Neuronal stem cell (in vitro differentiated cells): ENCODE data around the gene CYP2D6.

Source experiments
- DNase-seq: peaks from one replicate; pipeline ENCODE4 v3.0.0-alpha.2; 2013; ENCODE audit warnings: low spot score
- H2AFZ ChIP-seq: one replicate; pipeline ENCODE4 v1.6.1; 2013; ENCODE audit warnings: mild to moderate bottlenecking, low read length, inconsistent platforms
- H2AK5ac ChIP-seq: 2 replicates; pipeline ENCODE4 v1.6.1; 2013; ENCODE audit warnings: low read depth, mild to moderate bottlenecking, inconsistent platforms, low read length, moderate library complexity, mixed read lengths
- H2BK120ac ChIP-seq: 2 replicates; pipeline ENCODE4 v1.6.1; 2013; ENCODE audit warnings: low read depth, mild to moderate bottlenecking, inconsistent platforms, low read length, moderate library complexity, mixed read lengths
- H2BK12ac ChIP-seq: one replicate; pipeline ENCODE4 v1.6.1; 2013; ENCODE audit warnings: low read length, inconsistent platforms
- H2BK15ac ChIP-seq: 2 replicates; pipeline ENCODE4 v1.6.1; 2013; ENCODE audit warnings: mild to moderate bottlenecking, low read length, inconsistent platforms, mixed read lengths
- H2BK5ac ChIP-seq: one replicate; pipeline ENCODE4 v1.6.1; 2013; ENCODE audit warnings: inconsistent platforms, mild to moderate bottlenecking, low read length, moderate library complexity
- H3K14ac ChIP-seq: one replicate; pipeline ENCODE4 v1.6.1; 2013; ENCODE audit warnings: low read length, inconsistent platforms
- H3K18ac ChIP-seq: 2 replicates; pipeline ENCODE4 v1.6.1; 2013; ENCODE audit warnings: low read length, inconsistent platforms
- H3K23ac ChIP-seq: 2 replicates; pipeline ENCODE4 v1.6.1; 2013; ENCODE audit warnings: low read depth, mild to moderate bottlenecking, mixed read lengths, low read length, inconsistent platforms; ENCODE audit not compliant: poor library complexity
- H3K27ac ChIP-seq: replicated peaks from 3 replicates; pipeline ENCODE4 v1.5.1; 2013; ENCODE audit warnings: low read length, inconsistent platforms
- H3K27me3 ChIP-seq, 3 experiments: 2 replicates each; pipeline ENCODE4 v1.6.1; 2013; ENCODE audit warnings: low read length in 3 of 3, mild to moderate bottlenecking in 2 of 3, inconsistent platforms in 1 of 3, low read depth in 1 of 3, mixed read lengths in 1 of 3, moderate library complexity in 1 of 3; ENCODE audit not compliant: control insufficient read depth in 3 of 3, insufficient read depth in 3 of 3
- H3K36me3 ChIP-seq, 2 donors: replicated peaks in 1 of 2; 2 replicates each; pipeline ENCODE4 v1.6.1; 2013; ENCODE audit warnings: low read length in 2 of 2; ENCODE audit not compliant: control insufficient read depth in 2 of 2, insufficient read depth in 2 of 2
- H3K4ac ChIP-seq: 2 replicates; pipeline ENCODE4 v1.6.1; 2013; ENCODE audit warnings: inconsistent platforms, mild to moderate bottlenecking, low read length, moderate library complexity
- H3K4me1 ChIP-seq, 2 donors: 1 replicate in 1 of 2; 2 replicates in 1 of 2; pipeline ENCODE4 v1.6.1; 2013; ENCODE audit warnings: low read length in 2 of 2, low read depth in 1 of 2; ENCODE audit not compliant: control insufficient read depth in 2 of 2, insufficient read depth in 1 of 2
- H3K4me2 ChIP-seq: one replicate; pipeline ENCODE4 v1.6.1; 2013; ENCODE audit warnings: mild to moderate bottlenecking, low read length, inconsistent platforms; ENCODE audit not compliant: insufficient read depth, poor library complexity, severe bottlenecking
- H3K4me3 ChIP-seq, 2 donors: 2 replicates each; pipeline ENCODE4 v1.5.1; 2013; ENCODE audit warnings: low read length in 2 of 2, mild to moderate bottlenecking in 2 of 2, inconsistent platforms in 1 of 2, moderate library complexity in 1 of 2
- H3K79me1 ChIP-seq: one replicate; pipeline ENCODE4 v1.6.1; 2013; ENCODE audit warnings: low read depth, mild to moderate bottlenecking, inconsistent platforms, low read length, moderate library complexity
- H3K9ac ChIP-seq: one replicate; pipeline ENCODE4 v1.6.1; 2013; ENCODE audit warnings: mild to moderate bottlenecking, low read depth, low read length, inconsistent platforms; ENCODE audit not compliant: poor library complexity
- H3K9me3 ChIP-seq, 2 donors: replicated peaks in 1 of 2; 2 replicates each; pipeline versions ENCODE3 to v1.6.1; 2013; ENCODE audit warnings: low read length in 2 of 2, mild to moderate bottlenecking in 2 of 2, inconsistent platforms in 1 of 2, low read depth in 1 of 2, mixed read lengths in 1 of 2, moderate library complexity in 1 of 2; ENCODE audit not compliant: control insufficient read depth in 2 of 2, insufficient read depth in 1 of 2
- H4K8ac ChIP-seq: one replicate; pipeline ENCODE4 v1.6.1; 2013; ENCODE audit warnings: low read depth, mild to moderate bottlenecking, inconsistent platforms, low read length, moderate library complexity
- H4K91ac ChIP-seq: one replicate; pipeline ENCODE4 v1.6.1; 2013; ENCODE audit warnings: low read length, low read depth, mild to moderate bottlenecking, inconsistent platforms; ENCODE audit not compliant: poor library complexity
- WGBS, 2 donors: extraction: QIAGEN DNeasy Blood & Tissue Kit; methylation state at CpG; one replicate each; pipeline ENCODE4 v1.1.7; 2013; ENCODE audit warnings: missing lambda C conversion rate in 2 of 2, mixed read lengths in 1 of 2; ENCODE audit not compliant: insufficient read length in 2 of 2, insufficient replicate concordance in 1 of 2; ENCODE audit errors: extremely low coverage in 2 of 2; 5-methylcytosine and 5-hydroxymethylcytosine counted together

The CYP2D6 gene

DNA sequence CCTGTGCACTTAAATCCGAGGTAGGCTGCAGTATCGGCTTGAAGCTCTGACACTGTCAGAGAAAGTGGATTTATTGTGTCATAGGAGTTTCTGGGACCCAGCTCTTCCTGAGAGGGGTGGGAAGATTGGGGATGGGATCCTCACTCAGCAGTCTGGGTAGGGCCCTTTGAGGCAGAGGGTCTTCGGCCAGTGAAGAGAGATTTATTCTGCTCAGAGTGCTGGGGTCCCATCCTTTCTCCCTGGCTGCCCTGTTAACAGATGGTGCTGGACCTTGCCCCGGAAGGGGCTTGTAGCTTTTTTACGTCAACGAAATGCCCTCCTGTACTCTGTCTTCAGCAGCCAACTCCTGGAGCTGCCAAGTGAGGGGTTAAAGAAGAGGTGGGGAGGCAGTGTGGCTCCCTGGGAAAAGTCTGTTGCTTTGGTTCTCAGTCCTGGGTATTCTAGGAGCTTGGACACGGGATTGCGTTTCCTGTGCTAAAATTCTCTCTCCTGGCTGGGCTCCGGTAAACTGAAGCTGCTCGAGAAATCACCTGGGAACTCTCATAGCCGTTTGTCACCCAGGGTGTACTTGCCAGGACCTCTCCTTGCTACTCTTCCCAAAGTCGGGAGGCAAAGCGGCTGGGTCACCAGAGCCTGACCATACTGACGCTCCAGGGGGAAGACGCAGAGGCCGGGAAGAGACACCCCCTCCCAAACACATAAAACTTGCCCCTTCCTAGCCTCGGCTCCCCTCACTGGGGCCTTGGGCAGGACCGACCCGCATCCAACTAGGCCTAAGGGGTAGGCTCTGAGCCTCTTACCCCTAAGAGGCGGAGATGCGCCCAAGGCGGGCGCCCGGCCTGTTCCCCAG is 51.9 kb downstream of the CYP2D6 start:
- Histone ChIP-seq H2BK12ac (no peak overlapping the region), H3K4me2 (peak overlapping the region; percentile 45), H3K4me3 (peak overlapping the region; percentile 88 to 92), H3K4me1 (peaks cover 3 to 8% of the 10 kb centered on the region in 2 donors), H2BK120ac (no peak overlapping the region), H2BK15ac (no peak overlapping the region), H3K9me3 (peaks cover 0 to 10% of the 10 kb centered on the region in 2 donors), H3K4ac (no peak overlapping the region), H3K9ac (no peak overlapping the region), H3K36me3 (peaks cover 3 to 21% of the 10 kb centered on the region in 2 donors), H3K14ac (no peak overlapping the region), H2BK5ac (no peak overlapping the region), H2AFZ (peak overlapping the region; percentile 94), H3K27ac (peak overlapping the region; percentile 37), H3K27me3 (no peaks in the 10 kb centered on the region), H3K79me1 (no peaks in the 10 kb centered on the region), H4K91ac (no peak overlapping the region), H3K18ac (peak overlapping the region; percentile 29), H2AK5ac (peak overlapping the region; percentile 18), H4K8ac (no peak overlapping the region), H3K23ac (no peak overlapping the region)
- no CpG with 5 or more reads among the region's 24 CpGs for WGBS, 2 donors
- no peak for DNase-seq

DNA sequence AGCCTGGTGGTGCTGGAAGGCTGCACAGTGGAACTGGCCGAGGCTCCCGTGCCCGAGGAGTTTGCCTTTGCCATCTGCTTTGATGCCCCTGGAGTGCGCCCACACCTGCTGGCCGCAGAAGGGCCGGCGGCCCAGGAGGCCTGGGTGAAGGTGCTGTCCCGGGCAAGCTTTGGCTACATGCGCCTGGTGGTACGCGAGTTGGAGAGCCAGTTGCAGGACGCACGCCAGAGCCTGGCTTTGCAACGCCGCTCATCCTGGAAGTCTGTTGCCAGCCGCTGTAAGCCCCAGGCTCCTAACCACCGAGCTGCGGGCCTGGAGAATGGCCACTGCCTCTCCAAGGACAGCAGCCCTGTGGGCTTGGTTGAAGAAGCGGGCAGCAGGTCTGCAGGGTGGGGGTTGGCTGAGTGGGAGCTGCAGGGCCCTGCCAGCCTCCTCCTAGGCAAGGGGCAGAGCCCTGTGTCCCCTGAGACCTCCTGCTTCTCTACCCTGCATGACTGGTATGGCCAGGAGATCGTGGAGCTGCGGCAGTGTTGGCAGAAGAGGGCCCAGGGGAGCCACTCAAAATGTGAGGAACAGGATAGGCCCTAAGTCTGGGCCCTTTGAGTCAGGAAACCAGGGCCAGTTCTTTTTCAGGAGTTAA is 53.0 kb downstream of the CYP2D6 start:
- Histone ChIP-seq H2BK5ac (peak overlapping the region; percentile 17), H3K79me1 (no peaks in the 10 kb centered on the region), H4K91ac (no peak overlapping the region), H3K36me3 (peaks cover 2 to 10% of the 10 kb centered on the region in 2 donors), H3K9me3 (peaks cover 0 to 11% of the 10 kb centered on the region in 2 donors), H3K4ac (no peak overlapping the region), H3K14ac (no peak overlapping the region), H2BK120ac (no peak overlapping the region), H3K23ac (no peak overlapping the region), H3K18ac (no peak overlapping the region), H3K27ac (no peak overlapping the region), H3K27me3 (no peaks in the 10 kb centered on the region), H3K4me2 (no peak overlapping the region), H3K9ac (no peak overlapping the region), H4K8ac (no peak overlapping the region), H2BK12ac (no peak overlapping the region), H2AFZ (no peak overlapping the region), H2AK5ac (no peak overlapping the region), H3K4me1 (peaks cover 3 to 8% of the 10 kb centered on the region in 2 donors), H3K4me3 (no peak overlapping the region), H2BK15ac (peak overlapping the region; percentile 69)
- no CpG with 5 or more reads among the region's 21 CpGs for WGBS, 2 donors
- no peak for DNase-seq

DNA sequence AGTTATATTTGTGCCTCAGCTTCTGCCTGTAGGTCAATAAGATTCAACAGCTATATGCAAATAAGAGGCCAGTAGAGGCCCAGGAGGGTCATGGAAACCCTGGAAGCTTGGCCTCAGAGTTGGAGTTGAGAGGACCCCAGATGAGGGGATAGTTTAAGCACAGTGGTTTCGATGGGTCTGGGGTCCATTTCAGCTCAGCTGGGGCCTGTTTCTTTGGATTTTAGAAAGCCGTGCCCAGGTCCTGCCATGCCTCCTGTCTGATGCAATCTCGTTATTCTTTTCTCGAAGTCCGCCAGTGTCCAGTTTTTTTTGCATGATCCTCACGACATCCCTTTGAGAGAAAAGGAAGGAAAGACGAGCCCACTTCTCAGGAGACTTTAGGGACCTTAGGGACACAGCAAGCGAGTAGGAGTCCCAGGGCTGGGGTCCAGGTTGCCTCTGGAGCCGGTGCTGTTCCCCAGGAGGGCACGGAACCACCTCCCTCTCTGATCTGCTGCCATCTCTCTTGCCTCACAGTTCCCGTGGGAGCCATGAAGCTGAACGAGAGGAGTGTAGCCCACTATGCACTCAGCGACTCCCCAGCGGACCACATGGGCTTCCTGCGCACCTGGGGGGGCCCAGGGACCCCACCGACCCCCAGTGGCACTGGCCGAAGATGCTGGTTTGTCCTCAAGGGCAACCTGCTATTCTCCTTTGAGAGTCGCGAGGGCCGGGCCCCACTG is 53.7 kb downstream of the CYP2D6 start:
- H3K79me1 ChIP-seq = no peaks in the 10 kb centered on the region
- H2BK5ac ChIP-seq = peak overlapping the region; percentile 17
- no peak overlapping the region for H3K4me3 ChIP-seq
- WGBS, 2 donors = no CpG with 5 or more reads among the region's 20 CpGs
- H3K4me2 ChIP-seq = no peak overlapping the region
- H2AFZ ChIP-seq = no peak overlapping the region
- H3K18ac ChIP-seq = no peak overlapping the region
- H4K8ac ChIP-seq = no peak overlapping the region
- H3K9ac ChIP-seq = no peak overlapping the region
- no peak overlapping the region for H2BK120ac ChIP-seq
- DNase-seq = no peak
- H3K9me3 ChIP-seq = peaks cover 0 to 12% of the 10 kb centered on the region in 2 donors
- H3K27me3 ChIP-seq = no peaks in the 10 kb centered on the region
- no peak overlapping the region for H3K14ac ChIP-seq
- no peak overlapping the region for H3K27ac ChIP-seq
- peak overlapping the region; percentile 7 for H2BK15ac ChIP-seq
- no peak overlapping the region for H3K4ac ChIP-seq
- H4K91ac ChIP-seq = no peak overlapping the region
- peaks cover 3 to 8% of the 10 kb centered on the region in 2 donors for H3K4me1 ChIP-seq
- peak overlapping the region; percentile 20 for H3K23ac ChIP-seq
- H2BK12ac ChIP-seq = no peak overlapping the region
- peaks cover 0 to 4% of the 10 kb centered on the region in 2 donors for H3K36me3 ChIP-seq
- H2AK5ac ChIP-seq = no peak overlapping the region
